ENCODE measurements around the gene ELMOD3.
"Not testable (repeated sequence)": the region's sequence is repeated elsewhere in the genome, so short reads cannot be mapped to it uniquely, and the experiment has no call there.

The ELMOD3 gene

GRCh38 chr2:85409845-85410583 lies 55.4 kb downstream of the ELMOD3 start, which contains the start of gene CAPG:
Gene CAPG, minus strand, starts transcription at chr2:85410366. Its CDS starts 8,221 bp downstream, at chr2:85402145.
- Histone ChIP-seq H3K9ac (peak within 1 kb of the TSS; percentile 76 to 84 (median 80)), H3K4me3 (peak within 1 kb of the TSS; percentile 53 to 77 (median 65)), H3K36me3 (no peaks in the 10 kb centered on the region), H3K4me1 (peaks cover 75 to 96% (median 88%) of the 10 kb centered on the region in 10 experiments), H4K20me1 (no peaks in the 10 kb centered on the region; a peak in 1 of 22 replicates), H3K9me3 (replicated peaks in 1 of 11) (no peaks in the 10 kb centered on the region), H3K27ac (peak within 1 kb of the TSS; percentile 36 to 95 (median 90); a peak in 21 of 22 replicates), H3K4me2 (peak within 1 kb of the TSS; percentile 90 to 100 (median 98)), H3K27me3 (peaks cover 0 to 29% (median 26%) of the 10 kb centered on the region in 11 experiments; a peak in 18 of 22 replicates)
- TF ChIP-seq Cebpa-rat (IDR thresholded peaks at IDR 0.05), result no peak

- H3K27ac ChIP-seq, result peak overlapping the region in 10 of 11 experiments; percentile 63 to 95 (median 90); a peak in 19 of 22 replicates
- no peaks in the 10 kb centered on the region; a peak in 1 of 22 replicates for H4K20me1 ChIP-seq
- H3K4me3 ChIP-seq, result peak overlapping the region; percentile 53 to 77 (median 65); a peak in 16 of 20 replicates
- H3K9me3 ChIP-seq (replicated peaks in 1 of 11), result no peaks in the 10 kb centered on the region
- H3K27me3 ChIP-seq, result peaks cover 0 to 32% (median 27%) of the 10 kb centered on the region in 11 experiments; a peak in 18 of 22 replicates
- H3K9ac ChIP-seq, result peak overlapping the region; percentile 76 to 84 (median 80); a peak in 20 of 22 replicates
- H3K4me1 ChIP-seq, result peaks cover 69 to 97% (median 87%) of the 10 kb centered on the region in 10 experiments
- no peak for TF ChIP-seq Cebpa-rat (IDR thresholded peaks at IDR 0.05)
- H3K4me2 ChIP-seq, result peak overlapping the region; percentile 90 to 100 (median 98)
- H3K36me3 ChIP-seq, result no peaks in the 10 kb centered on the region
These were observed 56.2 kb downstream of the ELMOD3 start for GRCh38 chr2:85410584-85411404.

GRCh38 chr2:85411405-85411748 lies 56.8 kb downstream of the ELMOD3 start:
- peak overlapping the region in 7 of 11 experiments; percentile 17 to 95 (median 88); a peak in 9 of 22 replicates for H3K27ac ChIP-seq
- no peaks in the 10 kb centered on the region; a peak in 1 of 22 replicates for H4K20me1 ChIP-seq
- peak overlapping the region in 5 of 11 experiments; percentile 16 to 84 (median 79); a peak in 3 of 22 replicates for H3K9ac ChIP-seq
- no peaks in the 10 kb centered on the region for H3K9me3 ChIP-seq (replicated peaks in 1 of 11)
- TF ChIP-seq Cebpa-rat (IDR thresholded peaks at IDR 0.05), result no peak
- H3K4me2 ChIP-seq, result peak overlapping the region; percentile 90 to 100 (median 98); a peak in 18 of 22 replicates
- H3K27me3 ChIP-seq, result peaks cover 0 to 32% (median 27%) of the 10 kb centered on the region in 11 experiments; a peak in 18 of 22 replicates
- H3K4me3 ChIP-seq, result no peak overlapping the region
- peaks cover 63 to 97% (median 84%) of the 10 kb centered on the region in 10 experiments for H3K4me1 ChIP-seq
- H3K36me3 ChIP-seq, result no peaks in the 10 kb centered on the region

GRCh38 chr2:85413592-85414420 lies 59.2 kb downstream of the ELMOD3 start:
- Histone ChIP-seq H3K4me3 (peak overlapping the region; percentile 44 to 67 (median 56)), H3K27me3 (peaks cover 0 to 32% (median 27%) of the 10 kb centered on the region in 11 experiments; a peak in 18 of 22 replicates), H3K9ac (peak overlapping the region; percentile 54 to 79 (median 71)), H3K9me3 (replicated peaks in 1 of 11) (no peaks in the 10 kb centered on the region), H3K4me1 (peaks cover 49 to 93% (median 75%) of the 10 kb centered on the region in 10 experiments), H3K36me3 (no peaks in the 10 kb centered on the region), H3K27ac (peak overlapping the region in 10 of 11 experiments; percentile 45 to 74 (median 59); a peak in 20 of 22 replicates), H4K20me1 (no peaks in the 10 kb centered on the region), H3K4me2 (peak overlapping the region; percentile 67 to 97 (median 81))
- TF ChIP-seq Cebpa-rat (IDR thresholded peaks at IDR 0.05), result no peak

GRCh38 chr2:85414421-85414759 lies 59.8 kb downstream of the ELMOD3 start:
- Histone ChIP-seq H3K9ac (peak overlapping the region in 8 of 11 experiments; percentile 54 to 75 (median 72); a peak in 10 of 22 replicates), H3K27me3 (peaks cover 0 to 32% (median 27%) of the 10 kb centered on the region in 11 experiments; a peak in 18 of 22 replicates), H3K4me2 (peak overlapping the region; percentile 67 to 97 (median 81)), H3K4me3 (peak overlapping the region in 2 of 10 experiments; percentile 59 to 67; a peak in 3 of 20 replicates), H3K4me1 (peaks cover 49 to 93% (median 75%) of the 10 kb centered on the region in 10 experiments), H3K27ac (peak overlapping the region in 4 of 11 experiments; percentile 62 to 74 (median 64); a peak in 3 of 22 replicates)
- H3K9me3 ChIP-seq (replicated peaks in 1 of 11); H4K20me1 ChIP-seq; H3K36me3 ChIP-seq: not testable (repeated sequence)

GRCh38 chr2:85414761-85415553 lies 60.4 kb downstream of the ELMOD3 start:
- H3K27me3 ChIP-seq, result peaks cover 0 to 32% (median 27%) of the 10 kb centered on the region in 11 experiments; a peak in 18 of 22 replicates
- H3K9me3 ChIP-seq (replicated peaks in 1 of 11), result no peaks in the 10 kb centered on the region
- TF ChIP-seq Cebpa-rat (IDR thresholded peaks at IDR 0.05), result no peak
- H3K4me2 ChIP-seq, result peak overlapping the region in 9 of 11 experiments; percentile 67 to 97 (median 88); a peak in 15 of 22 replicates
- H4K20me1 ChIP-seq, result no peaks in the 10 kb centered on the region
- no peak overlapping the region for H3K9ac ChIP-seq
- peak overlapping the region in 1 of 11 experiments; percentile 62; a peak in 1 of 22 replicates for H3K27ac ChIP-seq
- H3K4me3 ChIP-seq, result no peak overlapping the region
- H3K36me3 ChIP-seq, result no peaks in the 10 kb centered on the region
- H3K4me1 ChIP-seq, result peaks cover 49 to 93% (median 75%) of the 10 kb centered on the region in 10 experiments

- Histone ChIP-seq H3K4me1 (peaks cover 49 to 95% (median 75%) of the 10 kb centered on the region in 10 experiments), H3K27ac (peak overlapping the region in 1 of 11 experiments; percentile 11; a peak in 1 of 22 replicates), H4K20me1 (no peaks in the 10 kb centered on the region), H3K4me3 (no peak overlapping the region), H3K36me3 (no peaks in the 10 kb centered on the region), H3K4me2 (peak overlapping the region in 4 of 11 experiments; percentile 0 to 97 (median 94); a peak in 8 of 22 replicates), H3K27me3 (peaks cover 0 to 32% (median 27%) of the 10 kb centered on the region in 11 experiments; a peak in 18 of 22 replicates), H3K9ac (peak overlapping the region in 1 of 11 experiments; percentile 0; a peak in 1 of 22 replicates), H3K9me3 (replicated peaks in 1 of 11) (no peaks in the 10 kb centered on the region)
- no peak for TF ChIP-seq Cebpa-rat (IDR thresholded peaks at IDR 0.05)
These were observed 61.5 kb downstream of the ELMOD3 start for GRCh38 chr2:85415980-85416650.
